ENCODE results near the gene TNFRSF1A.

- TF ChIP-seq CTCF (IDR thresholded peaks at IDR 0.05): no peak
- TF ChIP-seq POLR2A (IDR thresholded peaks at IDR 0.05): no peak
Measured at GRCh38 chr12:6376870-6377666, 35.2 kb upstream of the TNFRSF1A start.

All from adrenal gland (tissue), 5 donors.